Endodermal cell (in vitro differentiated cells): ENCODE data around the gene CRHBP. TPM values are rescaled to one million over a fixed set of nuclear protein-coding genes. Genes with fewer than 3 reads are reported as not detected.

ENCODE experiments used
- DNase-seq: peaks from one replicate; pipeline ENCODE4 v3.0.0-alpha.2; 2017
- H3K27ac ChIP-seq: 2 replicates; pipeline ENCODE4 v1.5.1; 2013; ENCODE audit warnings: mild to moderate bottlenecking, low read depth, low read length, moderate library complexity
- H3K27me3 ChIP-seq: 2 replicates; pipeline ENCODE4 v1.6.1; 2013; ENCODE audit warnings: mild to moderate bottlenecking, low read length, moderate library complexity; ENCODE audit not compliant: insufficient read depth, control insufficient read depth, poor library complexity, severe bottlenecking
- H3K36me3 ChIP-seq: 2 replicates; pipeline ENCODE4 v1.7.0; 2013; ENCODE audit warnings: mild to moderate bottlenecking, low read length, moderate library complexity; ENCODE audit not compliant: control insufficient read depth, insufficient read depth
- H3K4me1 ChIP-seq: one replicate; pipeline ENCODE4 v1.7.0; 2013; ENCODE audit warnings: low read length; ENCODE audit not compliant: control insufficient read depth, insufficient read depth
- H3K4me3 ChIP-seq: 2 replicates; pipeline ENCODE4 v1.5.1; 2013; ENCODE audit warnings: mild to moderate bottlenecking, low read length, moderate library complexity
- H3K9ac ChIP-seq: 2 replicates; pipeline ENCODE4 v1.6.1; 2013; ENCODE audit warnings: mild to moderate bottlenecking, low read length, moderate library complexity; ENCODE audit not compliant: poor library complexity, severe bottlenecking; ENCODE audit errors: extremely low read depth
- H3K9me3 ChIP-seq: 2 replicates; pipeline ENCODE4 v1.6.1; 2013; ENCODE audit warnings: mild to moderate bottlenecking, low read length, moderate library complexity; ENCODE audit not compliant: control insufficient read depth
- H3K27ac Mint-ChIP-seq: 2 replicates; pipeline ENCODE4 v1.8.0; 2020; ENCODE audit warnings: mixed read lengths
- H3K27me3 Mint-ChIP-seq: 2 replicates; pipeline ENCODE4 v1.8.0; 2021; ENCODE audit warnings: mild to moderate bottlenecking, mixed read lengths; ENCODE audit not compliant: insufficient read depth
- H3K36me3 Mint-ChIP-seq: 2 replicates; pipeline ENCODE4 v1.8.0; 2020; ENCODE audit warnings: low read depth, mixed read lengths
- H3K4me1 Mint-ChIP-seq: 2 replicates; pipeline ENCODE4 v1.8.0; 2020; ENCODE audit warnings: mixed read lengths
- H3K4me3 Mint-ChIP-seq: 2 replicates; pipeline ENCODE4 v1.8.0; 2020; ENCODE audit warnings: mild to moderate bottlenecking, moderate library complexity, mixed read lengths
- H3K9me3 Mint-ChIP-seq: 2 replicates; pipeline ENCODE4 v1.8.0; 2020; ENCODE audit warnings: mild to moderate bottlenecking, mixed read lengths
- CTCF ChIP-seq: fragments of 200-600 bp; sonication (generic); conservative IDR thresholded peaks from 2 replicates; pipeline ENCODE4 v1.5.0; 2021; ENCODE audit warnings: antibody characterized with exemption, mild to moderate bottlenecking
- WGBS, 2 experiments: methylation state at CpG; one replicate each; pipeline versions ENCODE4 v1.1.5 to v1.1.7; 2013; ENCODE audit warnings: missing lambda C conversion rate in 2 of 2, mixed read lengths in 1 of 2; ENCODE audit not compliant: insufficient coverage in 1 of 2, insufficient read length in 1 of 2; 5-methylcytosine and 5-hydroxymethylcytosine counted together
- total RNA-seq, 2 donors: library from RNA; stranded (reverse); fragmentation: NEBNext Ultra II Directional in 1 of 2; extraction: Animal tissue kit (Norgen Biotek cat#: 25700) in 1 of 2; gene quantifications; 2 replicates in 1 of 2; 3 replicates in 1 of 2; pipeline ENCODE4 v1.2.1, GENCODE V29; 2021

The CRHBP gene
- total RNA-seq, 2 donors from 2014 or later: 14.4 to 15.2 TPM

- Histone ChIP-seq H3K27ac (no peak overlapping the region), H3K9me3 (peaks cover 20% of the 10 kb centered on the region), H3K4me1 (peaks cover 2% of the 10 kb centered on the region), H3K27me3 (no peaks in the 10 kb centered on the region), H3K9ac (no peak overlapping the region), H3K36me3 (no peaks in the 10 kb centered on the region), H3K4me3 (no peak overlapping the region)
- TF ChIP-seq CTCF: no peak
- Mint-ChIP-seq H3K27me3 (peaks cover 3% of the 10 kb centered on the region), H3K9me3 (peaks cover 17% of the 10 kb centered on the region), H3K4me1 (peaks cover 5% of the 10 kb centered on the region), H3K27ac (no peak overlapping the region), H3K36me3 (peaks cover 4% of the 10 kb centered on the region), H3K4me3 (no peak overlapping the region)
- DNase-seq: no peak
- WGBS, 2 experiments: 93% methylated on average over 1 of the region's 1 CpG; no CpG with 5 or more reads in 1 of the 2 experiments
These were observed 50.4 kb downstream of the CRHBP start for GRCh38 chr5:77003246-77003645.

- H3K27me3 Mint-ChIP-seq: peaks cover 3% of the 10 kb centered on the region
- Histone ChIP-seq H3K9ac (no peak overlapping the region), H3K27ac (no peak overlapping the region), H3K27me3 (no peaks in the 10 kb centered on the region), H3K9me3 (peaks cover 19% of the 10 kb centered on the region), H3K4me1 (peaks cover under 1% of the 10 kb centered on the region), H3K4me3 (no peak overlapping the region), H3K36me3 (no peaks in the 10 kb centered on the region)
- H3K4me3 Mint-ChIP-seq: no peak overlapping the region
- H3K9me3 Mint-ChIP-seq: peaks cover 23% of the 10 kb centered on the region
- H3K27ac Mint-ChIP-seq: no peak overlapping the region
- WGBS, 2 experiments: 88 to 90% methylated on average over 2 of the region's 2 CpGs
- peaks cover 7% of the 10 kb centered on the region for H3K36me3 Mint-ChIP-seq
- no peak for TF ChIP-seq CTCF
- peaks cover 2% of the 10 kb centered on the region for H3K4me1 Mint-ChIP-seq
- no peak for DNase-seq
These were observed 53.3 kb downstream of the CRHBP start for GRCh38 chr5:77006124-77006523.

GRCh38 chr5:77008413-77008812 lies 55.6 kb downstream of the CRHBP start:
- H3K27me3 Mint-ChIP-seq: peaks cover 3% of the 10 kb centered on the region
- no peak overlapping the region for H3K4me3 Mint-ChIP-seq
- Histone ChIP-seq H3K4me1 (no peaks in the 10 kb centered on the region), H3K9me3 (peaks cover 19% of the 10 kb centered on the region), H3K36me3 (no peaks in the 10 kb centered on the region), H3K9ac (no peak overlapping the region), H3K4me3 (no peak overlapping the region), H3K27me3 (no peaks in the 10 kb centered on the region), H3K27ac (no peak overlapping the region)
- TF ChIP-seq CTCF: no peak
- H3K36me3 Mint-ChIP-seq: peaks cover 7% of the 10 kb centered on the region
- WGBS, 2 experiments: 80 to 89% methylated on average over 2 of the region's 3 CpGs
- no peak for DNase-seq
- peaks cover 3% of the 10 kb centered on the region for H3K4me1 Mint-ChIP-seq
- H3K27ac Mint-ChIP-seq: no peak overlapping the region
- peaks cover 23% of the 10 kb centered on the region for H3K9me3 Mint-ChIP-seq
